GM12892 (cell line): ENCODE data around the gene KIF5B.

Experiments
- POLR2A ChIP-seq: IDR thresholded peaks from 2 replicates; pipeline ENCODE4 v1.6.1; 2011; ENCODE audit warnings: low read depth, low read length, control low read depth
- POLR2AphosphoS5 ChIP-seq: IDR thresholded peaks from 2 replicates; pipeline ENCODE4 v1.6.1; 2011; ENCODE audit warnings: low read depth, low read length, control low read depth

DNA sequence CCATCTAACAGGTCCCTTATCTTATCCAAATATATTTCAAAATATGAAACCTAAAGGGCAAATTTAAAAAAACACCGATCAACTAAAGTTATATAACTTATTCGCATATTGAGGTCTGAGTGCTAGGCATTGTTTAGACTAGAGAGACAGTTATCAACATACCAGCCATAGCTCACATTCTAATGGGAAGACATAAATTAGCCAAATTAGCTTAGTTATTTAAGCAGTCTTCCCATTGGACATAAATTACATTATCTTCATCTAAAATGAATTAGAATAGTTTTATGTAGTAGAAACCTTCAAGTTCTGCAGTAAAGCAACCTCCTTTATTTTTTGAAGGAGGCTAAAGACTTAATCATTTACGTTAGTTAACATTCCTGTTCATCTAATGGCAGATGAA lies 17.4 kb downstream of the KIF5B start:
- no peak for TF ChIP-seq POLR2AphosphoS5
- no peak for TF ChIP-seq POLR2A
